GM18867 (cell line): ENCODE measurements around the gene ZMPSTE24.
"Not testable (repeated sequence)": the region's sequence is repeated elsewhere in the genome, so short reads cannot be mapped to it uniquely, and the experiment has no call there.

ENCODE experiments used
- ATAC-seq: cut with Tn5 transposase; IDR thresholded peaks from one replicate; pipeline ENCODE4 v1.9.1; 2021; ENCODE audit warnings: mild to moderate bottlenecking, moderate library complexity; ENCODE audit not compliant: unreplicated experiment

Gene ZMPSTE24

DNA sequence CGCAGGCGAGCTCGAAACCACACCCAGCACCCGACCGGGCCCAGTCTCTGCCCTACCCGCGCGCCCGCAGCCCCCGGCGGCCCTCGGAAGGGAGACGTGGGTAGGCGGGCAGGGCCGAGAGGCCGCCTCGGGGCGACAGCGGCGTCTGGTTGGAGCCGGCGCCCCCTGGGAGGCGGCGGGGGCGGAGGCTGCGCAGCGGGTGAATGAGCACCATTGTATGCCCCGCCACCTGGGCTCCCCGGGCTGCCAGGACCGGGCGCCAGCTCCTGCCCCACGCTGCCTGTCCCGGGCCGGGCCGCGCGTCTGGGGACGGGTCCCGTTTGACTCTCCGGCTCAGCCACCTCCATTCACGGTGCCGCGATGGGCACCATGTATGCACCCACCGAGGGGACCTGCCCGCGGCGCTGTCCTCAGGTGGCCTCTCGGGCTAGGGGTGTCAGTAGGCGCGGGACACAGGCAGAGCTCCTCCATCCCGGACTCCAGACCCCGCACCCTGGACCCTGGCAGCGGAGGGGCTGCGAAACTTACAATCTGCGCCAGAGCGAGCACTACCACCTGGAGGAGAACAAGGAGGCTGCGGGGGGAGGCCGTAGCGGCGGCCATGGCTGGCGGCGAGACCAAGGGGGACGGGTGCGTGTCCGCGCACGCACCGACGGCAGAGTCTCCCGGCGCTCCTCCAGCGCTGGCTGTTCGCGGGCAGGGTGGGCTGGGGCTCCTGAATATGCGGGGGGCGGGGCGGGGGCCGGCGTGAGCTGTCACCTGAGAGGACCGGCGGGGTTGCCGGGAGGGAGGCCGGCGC, 58.8 kb downstream of the ZMPSTE24 start, which contains the start of gene COL9A2:
TSS of gene COL9A2 (minus strand) at position 692 of the 799 bp plus-strand sequence. CDS start at position 603, 89 bp downstream.
- ATAC-seq, result no peak

DNA sequence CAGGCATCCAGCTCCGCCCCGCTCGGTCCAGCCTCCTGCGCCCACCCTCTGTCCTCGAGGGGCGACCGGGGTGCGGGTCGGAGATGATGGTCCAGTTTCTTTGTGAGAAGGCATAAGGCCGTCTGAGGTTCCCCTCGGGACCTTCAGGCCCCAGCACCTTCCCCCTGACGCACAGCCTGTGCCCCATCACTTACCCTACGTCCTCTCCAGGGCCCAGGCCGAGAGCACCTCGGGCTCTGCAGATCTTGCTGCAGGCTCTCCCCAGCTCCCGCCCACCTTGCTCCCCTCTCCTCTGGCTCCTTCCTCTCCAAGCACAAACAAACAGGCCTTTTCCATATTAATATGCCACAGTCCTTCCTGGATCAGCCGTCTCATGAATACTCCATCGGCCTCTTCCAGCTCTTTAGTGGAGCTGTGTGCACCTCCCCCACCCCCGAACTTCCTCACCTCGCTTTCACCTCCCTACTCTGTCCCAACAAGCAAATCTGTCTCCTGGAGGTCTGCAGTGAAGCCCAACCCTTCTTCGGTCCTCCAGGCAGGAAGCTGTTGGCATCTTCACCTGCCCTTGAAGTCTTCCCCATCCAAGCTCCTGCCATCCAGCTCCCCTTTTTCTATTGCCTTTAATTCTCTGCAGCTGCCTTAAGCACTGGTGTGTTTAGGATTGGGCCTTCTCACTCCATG, 59.5 kb downstream of the ZMPSTE24 start:
- ATAC-seq, result no peak

DNA sequence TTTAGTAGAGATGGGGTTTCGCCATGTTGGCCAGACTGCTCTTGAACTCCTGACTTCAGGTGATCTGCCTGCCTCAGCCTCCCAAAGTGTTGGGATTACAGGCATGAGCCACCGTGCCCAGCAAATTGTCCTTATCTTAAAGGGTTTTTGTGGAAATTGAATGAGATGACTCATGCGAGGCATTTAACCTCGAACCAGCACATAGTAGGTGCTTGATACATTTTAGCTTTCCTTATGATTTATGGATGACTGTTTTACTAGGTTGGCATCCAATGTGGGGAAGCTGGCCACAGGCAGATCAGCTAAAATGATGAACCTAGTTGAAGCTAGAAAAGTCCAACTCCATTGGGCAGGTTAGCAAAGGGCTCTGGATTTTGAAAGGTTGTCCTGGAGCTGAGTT, 60.4 kb downstream of the ZMPSTE24 start:
- no peak for ATAC-seq

DNA sequence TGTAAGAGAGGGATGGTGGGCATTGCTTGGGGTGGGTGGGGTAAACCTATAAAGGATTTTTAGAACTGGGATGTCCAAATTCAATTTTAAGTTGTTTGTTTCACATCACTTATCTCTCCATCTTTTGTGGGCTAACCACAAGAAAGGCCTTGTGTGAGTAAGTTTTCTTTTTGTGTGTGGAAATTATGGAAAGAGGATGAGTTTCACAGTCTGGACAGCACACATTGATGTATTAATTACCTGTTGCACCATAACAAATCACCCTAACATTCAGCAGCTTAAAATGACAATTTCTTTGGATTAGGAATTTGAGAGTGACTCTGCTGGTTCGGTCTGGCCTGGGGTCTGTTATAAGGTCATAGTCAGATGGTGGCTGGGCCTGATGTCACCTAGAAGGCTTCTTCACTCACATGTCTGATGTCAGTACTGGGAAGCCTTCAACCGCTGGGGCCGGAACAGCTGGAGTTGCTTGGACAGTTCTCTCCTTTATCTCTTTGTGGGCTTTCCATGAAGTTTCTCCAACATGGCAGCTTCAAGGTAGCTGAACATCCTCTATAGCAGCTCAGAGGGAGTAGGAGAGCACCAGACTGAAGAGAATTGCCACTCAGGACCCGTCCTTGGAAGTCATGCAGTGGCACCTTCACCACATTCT, 61.1 kb downstream of the ZMPSTE24 start:
- no peak for ATAC-seq

DNA sequence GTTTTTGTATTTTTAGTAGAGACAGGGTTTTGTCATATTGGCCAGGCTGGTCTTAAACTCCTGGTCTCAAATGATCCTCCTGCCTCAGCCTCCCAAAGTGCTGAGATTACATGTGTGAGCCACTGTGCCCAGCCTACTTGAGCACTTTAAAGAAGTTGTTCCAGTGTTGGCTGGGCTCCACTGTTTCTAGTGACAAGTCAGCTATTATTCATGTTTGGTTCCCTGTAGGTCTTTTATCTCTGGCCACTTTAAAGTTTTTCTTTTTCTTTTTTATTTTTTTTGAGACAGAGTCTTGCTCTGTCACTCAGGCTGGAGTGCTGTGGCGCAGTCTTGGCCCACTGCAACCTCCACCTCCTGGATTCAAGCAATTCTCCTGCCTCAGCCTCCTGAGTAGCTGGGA, 73.4 kb downstream of the ZMPSTE24 start:
- not testable (repeated sequence) for ATAC-seq

DNA sequence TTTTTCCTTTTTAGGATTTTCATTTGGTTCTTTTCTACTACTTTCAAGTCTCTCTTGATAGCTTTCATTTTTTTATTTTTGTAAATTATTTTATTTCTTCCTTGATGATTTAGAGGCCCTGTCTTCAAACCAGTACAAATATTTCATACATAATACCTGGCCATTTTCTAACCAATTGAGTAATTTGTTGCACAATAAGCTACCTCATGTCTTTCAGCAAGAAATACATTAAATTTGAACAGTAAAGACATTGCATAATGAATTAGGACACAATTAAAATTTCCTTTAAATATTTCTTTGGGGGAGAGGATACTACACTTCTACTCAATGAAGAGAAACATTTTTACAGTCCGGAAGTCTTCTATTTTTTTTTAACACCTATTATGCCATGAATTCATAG, 74.7 kb downstream of the ZMPSTE24 start:
- ATAC-seq, result no peak

DNA sequence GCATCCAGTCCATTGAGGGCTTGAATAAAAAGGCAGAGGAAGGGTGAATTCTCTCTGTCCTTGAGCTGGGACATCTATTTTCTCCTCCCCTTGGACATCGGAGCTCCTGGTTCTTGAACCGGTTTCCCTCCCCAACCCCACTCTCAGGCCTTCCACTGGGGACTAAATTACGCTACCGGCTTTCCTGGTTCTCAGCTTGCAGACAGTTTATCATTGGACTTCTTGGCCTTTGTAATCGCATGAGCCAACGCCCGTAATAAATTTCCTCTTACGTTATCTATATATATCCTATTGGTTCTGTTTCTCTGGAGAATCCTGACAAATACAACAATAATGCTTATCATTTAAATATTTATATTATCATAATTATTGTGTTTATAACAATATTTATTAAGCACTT, 79.4 kb downstream of the ZMPSTE24 start:
- ATAC-seq, result no peak

DNA sequence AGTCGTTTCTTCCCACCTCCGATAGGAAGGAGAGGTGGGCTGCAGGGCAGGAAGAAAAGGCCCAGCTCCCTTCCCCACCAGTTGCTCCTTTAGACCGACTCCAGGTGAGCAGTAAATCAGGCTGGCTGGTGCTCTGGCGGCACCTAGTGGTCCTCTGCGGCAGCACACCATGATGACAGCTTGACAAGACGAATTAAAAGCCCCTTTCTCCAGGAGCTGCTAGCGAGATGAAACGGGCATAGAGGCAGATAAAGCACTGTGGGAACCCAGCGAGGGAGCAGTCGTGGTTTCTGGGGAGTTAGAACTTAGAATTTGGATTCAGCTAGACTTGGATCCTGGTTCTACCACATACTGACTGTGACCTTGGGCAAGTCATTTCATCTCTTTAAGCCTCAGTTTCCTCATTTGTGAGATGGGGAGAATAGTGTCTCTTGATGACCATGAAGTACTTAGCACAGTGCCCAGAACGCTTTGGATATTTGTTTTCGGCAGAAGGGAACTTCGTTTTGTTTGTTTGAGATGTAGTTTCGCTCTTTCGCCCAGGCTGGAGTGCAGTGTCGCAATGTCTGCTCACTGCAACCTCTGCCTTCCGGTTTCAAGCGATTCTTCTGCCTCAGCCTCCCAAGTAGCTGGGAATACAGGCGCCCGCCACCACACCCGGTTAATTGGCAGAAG, 80.8 kb downstream of the ZMPSTE24 start:
- peak; percentile 47 for ATAC-seq

DNA sequence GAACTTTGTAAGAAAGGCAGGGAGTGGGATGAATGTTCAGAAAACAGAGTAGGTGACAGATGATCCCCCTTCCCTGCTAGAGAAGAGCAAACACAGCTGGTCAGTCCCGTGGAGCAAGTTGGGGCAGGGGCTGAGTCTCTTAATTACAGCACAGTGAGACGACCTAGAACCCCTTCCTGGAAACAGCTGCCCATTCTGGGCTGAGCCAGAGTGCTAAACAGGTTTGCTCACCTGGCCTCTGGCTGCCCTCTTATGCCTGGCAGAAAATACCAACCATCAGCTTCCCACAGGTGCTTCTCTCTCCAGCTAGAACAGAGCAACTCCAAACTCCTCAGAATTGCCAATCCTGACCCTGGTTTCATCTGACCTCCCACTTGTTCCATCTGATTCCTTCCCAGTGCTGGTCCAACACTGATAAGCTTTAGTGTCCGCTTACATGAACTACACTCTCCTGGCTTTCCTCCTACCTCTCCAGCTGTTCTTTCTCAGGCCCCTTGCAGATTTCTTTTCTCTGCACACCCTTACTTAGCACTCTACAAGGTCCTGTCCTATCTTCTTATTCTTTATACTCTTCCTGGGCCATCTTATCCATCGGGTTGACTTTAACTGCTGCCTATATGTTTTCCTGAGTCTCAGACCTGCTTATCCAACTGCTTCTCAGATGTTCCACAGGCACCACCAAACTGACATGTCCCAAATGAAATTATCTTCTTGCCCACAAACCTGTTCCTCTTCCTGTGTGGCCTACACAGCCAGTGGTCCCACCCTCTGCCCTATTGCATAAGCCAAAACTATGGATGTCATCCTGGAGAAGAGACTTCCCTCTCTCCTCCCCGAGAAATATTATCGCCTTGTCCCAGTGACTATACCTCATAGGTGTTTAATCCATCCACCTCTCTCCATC, 81.6 kb downstream of the ZMPSTE24 start:
- ATAC-seq, result no peak

DNA sequence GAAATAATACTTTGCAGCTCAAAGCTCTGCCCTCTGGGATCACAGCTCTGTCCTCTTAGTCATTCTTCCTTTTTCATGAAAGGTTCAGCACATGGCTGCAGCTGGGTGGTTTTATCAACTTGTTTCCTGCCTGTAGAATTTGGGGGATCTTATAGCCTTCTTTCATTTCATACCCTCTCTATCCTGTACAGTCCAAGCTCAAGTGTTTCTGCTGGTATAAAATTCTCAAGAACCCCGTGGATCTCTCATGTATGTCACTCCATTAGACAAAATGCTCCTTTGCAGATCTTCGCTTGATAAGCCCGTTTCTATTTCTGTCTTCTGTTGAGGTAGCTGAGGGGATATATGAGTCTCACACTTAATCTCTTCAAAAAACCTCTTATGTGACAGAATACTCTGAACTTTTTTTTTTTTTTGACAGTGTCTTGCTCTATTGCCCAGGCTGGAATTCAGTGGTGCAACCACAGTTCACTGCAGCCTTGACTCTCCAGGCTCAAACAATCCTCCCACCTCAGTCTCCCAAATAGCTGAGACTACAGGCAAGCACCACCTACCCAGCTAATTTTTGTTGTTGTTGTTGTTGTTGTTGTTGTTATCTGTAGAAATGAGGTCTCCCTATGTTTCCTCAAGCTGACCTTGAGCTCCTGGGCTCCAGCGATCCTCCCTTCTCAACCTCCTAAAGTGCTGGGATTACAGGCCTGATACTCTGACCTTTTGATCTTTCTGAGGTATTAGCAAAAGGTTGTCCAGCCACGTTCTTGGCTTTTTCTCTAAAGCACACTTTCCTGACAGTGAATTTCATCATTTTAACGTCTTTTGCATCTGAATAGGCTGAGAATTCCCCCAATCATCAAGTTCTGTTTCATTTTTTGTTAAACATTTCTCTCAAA, 83.7 kb downstream of the ZMPSTE24 start:
- no peak for ATAC-seq

DNA sequence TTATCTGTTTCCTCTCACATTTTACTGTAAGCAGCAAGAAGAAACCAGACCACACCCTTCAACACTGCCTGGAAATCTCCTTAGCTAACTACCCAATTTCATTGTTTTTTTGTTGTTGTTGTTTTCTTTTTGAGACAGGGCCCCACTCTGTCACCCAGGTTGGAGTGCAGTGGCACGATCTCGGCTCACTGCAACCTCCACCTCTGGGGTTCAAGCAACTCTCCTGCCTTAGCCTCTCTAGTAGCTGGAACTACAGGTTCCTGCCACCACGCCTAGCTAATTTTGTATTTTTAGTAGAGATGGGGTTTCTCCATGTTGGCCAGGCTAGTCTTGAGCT, 84.3 kb downstream of the ZMPSTE24 start:
- ATAC-seq, result not testable (repeated sequence)
